ENCODE measurements around the gene FITM1. TPM values are rescaled to one million over a fixed set of nuclear protein-coding genes. Genes with fewer than 3 reads are reported as not detected.
"Not testable (repeated sequence)": the region's sequence is repeated elsewhere in the genome, so short reads cannot be mapped to it uniquely, and the experiment has no call there.

The FITM1 gene
- total RNA-seq, 2 donors from 2014 or later: 0.67 to 1.8 TPM

DNA sequence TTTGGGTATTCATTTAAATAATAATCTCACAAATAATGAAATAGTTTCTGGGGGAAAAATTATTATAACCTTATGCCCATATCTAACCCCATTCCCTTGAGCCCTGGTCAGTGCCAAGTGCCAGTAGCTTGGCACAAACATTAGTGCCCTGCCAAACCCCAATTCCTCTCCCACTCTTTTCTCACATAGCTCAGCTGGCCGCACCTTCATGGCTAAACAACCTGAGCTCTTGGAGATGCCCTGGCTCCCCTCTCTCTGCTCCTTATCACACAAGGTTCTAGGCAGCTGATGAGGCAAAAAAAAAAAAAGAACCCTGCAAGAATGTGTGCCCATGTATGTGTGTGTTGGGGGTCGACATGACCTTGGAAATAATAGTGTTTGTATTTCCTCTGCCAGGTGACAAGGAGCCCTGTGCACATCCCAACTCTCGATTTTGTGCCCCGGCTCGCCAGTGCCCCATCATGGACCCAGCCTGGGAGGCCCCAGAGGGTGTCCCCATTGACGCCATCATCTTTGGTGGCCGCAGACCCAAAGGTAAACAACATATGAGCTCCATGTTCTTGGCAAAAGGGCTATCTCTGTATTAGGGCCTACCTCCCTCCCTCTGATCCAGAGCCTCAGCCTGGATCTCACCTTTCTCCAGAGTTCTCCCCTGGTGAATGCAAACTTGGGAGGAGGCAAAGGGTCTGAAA is 28.0 kb upstream of the FITM1 start:
- DNase-seq (ENCODE audit: low spot score): no peak
- Mint-ChIP-seq H3K9me3 (no peaks in the 10 kb centered on the region), H3K4me3 (no peak overlapping the region), H3K27me3 (no peaks in the 10 kb centered on the region), H3K36me3 (peaks cover 6% of the 10 kb centered on the region), H3K27ac (no peak overlapping the region), H3K4me1 (ENCODE audit: low read depth in 2 of 2) (peaks cover 0 to 4% of the 10 kb centered on the region in 2 donors)
- ATAC-seq: no peak

DNA sequence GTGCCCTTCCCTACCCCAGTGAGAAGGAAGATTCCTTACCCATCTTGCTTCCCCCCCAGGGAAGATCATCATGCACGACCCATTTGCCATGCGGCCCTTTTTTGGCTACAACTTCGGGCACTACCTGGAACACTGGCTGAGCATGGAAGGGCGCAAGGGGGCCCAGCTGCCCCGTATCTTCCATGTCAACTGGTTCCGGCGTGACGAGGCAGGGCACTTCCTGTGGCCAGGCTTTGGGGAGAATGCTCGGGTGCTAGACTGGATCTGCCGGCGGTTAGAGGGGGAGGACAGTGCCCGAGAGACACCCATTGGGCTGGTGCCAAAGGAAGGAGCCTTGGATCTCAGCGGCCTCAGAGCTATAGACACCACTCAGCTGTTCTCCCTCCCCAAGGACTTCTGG is 27.0 kb upstream of the FITM1 start:
- H3K27me3 Mint-ChIP-seq: no peaks in the 10 kb centered on the region
- DNase-seq (ENCODE audit: low spot score) (no peak), ATAC-seq (no peak)
- peaks cover 6% of the 10 kb centered on the region for H3K36me3 Mint-ChIP-seq
- H3K9me3 Mint-ChIP-seq: no peaks in the 10 kb centered on the region
- no peak overlapping the region for H3K4me3 Mint-ChIP-seq
- peaks cover under 1 to 5% of the 10 kb centered on the region in 2 donors for H3K4me1 Mint-ChIP-seq (ENCODE audit: low read depth in 2 of 2)
- H3K27ac Mint-ChIP-seq: no peak overlapping the region

DNA sequence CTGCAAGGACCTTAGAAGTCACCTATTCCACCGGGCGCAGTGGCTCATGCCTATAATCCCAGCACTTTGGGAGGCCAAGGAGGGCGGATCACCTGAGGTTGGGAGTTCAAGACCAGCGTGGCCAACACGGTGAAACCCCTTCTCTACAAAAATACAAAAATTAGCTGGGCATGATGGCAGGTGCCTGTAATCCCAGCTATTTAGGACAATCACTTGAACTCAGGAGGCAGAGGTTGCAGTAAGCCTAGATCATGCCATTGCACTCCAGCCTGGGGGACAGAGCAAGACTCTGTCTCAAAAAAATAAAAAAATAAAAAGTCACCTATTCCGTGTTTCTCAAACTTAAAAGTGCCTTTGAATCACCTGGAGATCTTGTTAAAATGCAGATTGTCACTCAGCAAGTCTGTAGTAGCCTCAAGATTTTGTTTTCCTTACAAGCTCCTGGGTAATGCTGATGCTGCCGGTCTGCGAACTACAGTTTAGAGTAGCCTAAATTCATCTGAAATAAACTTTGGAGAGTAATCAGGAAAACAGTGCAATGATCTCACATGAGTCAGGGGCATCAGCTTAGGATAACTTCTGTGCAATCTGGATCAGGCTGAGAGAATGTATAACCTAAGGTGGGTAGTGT is 24.7 kb upstream of the FITM1 start:
- not testable (repeated sequence) for DNase-seq (ENCODE audit: low spot score); H3K27ac Mint-ChIP-seq; H3K4me3 Mint-ChIP-seq; ATAC-seq; H3K27me3 Mint-ChIP-seq; H3K9me3 Mint-ChIP-seq; H3K36me3 Mint-ChIP-seq
- H3K4me1 Mint-ChIP-seq (ENCODE audit: low read depth in 2 of 2): peaks cover 6 to 13% of the 10 kb centered on the region in 2 donors

DNA sequence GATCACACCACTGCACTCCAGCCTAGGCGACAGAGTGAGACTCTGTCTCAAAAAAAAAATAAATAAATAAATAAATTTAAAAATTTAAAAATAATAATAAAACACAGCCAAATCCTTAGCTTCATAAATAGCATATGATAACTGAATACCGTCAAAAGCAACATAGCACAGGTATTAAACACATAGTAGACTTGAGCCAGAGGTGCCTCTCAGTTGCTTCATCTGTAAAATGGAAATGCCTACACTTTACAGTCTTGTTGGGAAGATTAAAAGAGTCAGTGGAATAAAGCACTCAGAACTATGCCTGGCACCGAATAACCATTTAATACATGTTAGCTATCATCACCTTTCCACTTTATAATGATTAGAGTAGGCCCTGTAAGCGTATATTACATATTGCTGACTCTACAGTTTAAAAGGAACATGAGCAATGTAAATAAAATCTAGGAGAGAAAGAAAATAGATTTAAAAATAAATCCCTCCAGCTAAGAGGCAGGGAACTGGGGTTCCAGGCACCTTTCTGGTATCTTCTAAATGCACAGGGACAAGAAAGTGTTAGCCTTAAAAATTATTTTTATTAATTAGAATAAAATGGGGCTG is 23.7 kb upstream of the FITM1 start:
- Mint-ChIP-seq H3K4me3 (no peak overlapping the region), H3K36me3 (peaks cover 6% of the 10 kb centered on the region), H3K4me1 (ENCODE audit: low read depth in 2 of 2) (peaks cover 6 to 13% of the 10 kb centered on the region in 2 donors), H3K27ac (no peak overlapping the region), H3K27me3 (no peaks in the 10 kb centered on the region), H3K9me3 (no peaks in the 10 kb centered on the region)
- DNase-seq (ENCODE audit: low spot score) (no peak), ATAC-seq (no peak)

DNA sequence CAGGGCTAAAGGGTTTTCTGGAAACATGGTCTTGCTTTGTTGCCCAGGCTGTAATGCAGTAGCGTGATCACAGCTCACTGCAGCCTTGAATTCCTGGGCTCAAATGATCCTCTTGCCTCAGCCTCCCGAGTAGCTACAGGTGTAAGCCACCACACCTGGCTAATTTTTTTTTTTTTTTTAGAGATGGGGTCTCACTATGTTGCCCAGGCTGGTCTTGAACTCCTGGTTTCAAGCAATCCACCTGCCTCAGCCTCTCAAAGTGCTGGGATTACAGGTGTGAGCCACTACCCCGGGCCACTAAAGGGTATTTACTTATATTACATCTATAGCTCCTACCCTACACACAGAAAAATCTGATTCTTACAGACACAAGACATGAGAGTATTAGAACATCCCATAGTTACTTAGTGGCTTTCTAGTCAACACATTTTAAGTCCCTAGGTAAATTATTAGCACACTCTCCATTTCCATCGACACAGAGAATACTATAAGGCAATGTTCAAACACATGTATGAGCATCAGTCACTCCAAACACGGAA is 22.1 kb upstream of the FITM1 start:
- peak overlapping the region; percentile 82 to 93 for H3K27ac Mint-ChIP-seq
- H3K4me3 Mint-ChIP-seq: peak overlapping the region; percentile 21
- H3K4me1 Mint-ChIP-seq (ENCODE audit: low read depth in 2 of 2): peaks cover 6 to 13% of the 10 kb centered on the region in 2 donors
- DNase-seq (ENCODE audit: low spot score) (no peak), ATAC-seq (peak in 1 of 2 donors; percentile 4)
- peaks cover 6% of the 10 kb centered on the region for H3K36me3 Mint-ChIP-seq
- H3K9me3 Mint-ChIP-seq: no peaks in the 10 kb centered on the region
- H3K27me3 Mint-ChIP-seq: no peaks in the 10 kb centered on the region

DNA sequence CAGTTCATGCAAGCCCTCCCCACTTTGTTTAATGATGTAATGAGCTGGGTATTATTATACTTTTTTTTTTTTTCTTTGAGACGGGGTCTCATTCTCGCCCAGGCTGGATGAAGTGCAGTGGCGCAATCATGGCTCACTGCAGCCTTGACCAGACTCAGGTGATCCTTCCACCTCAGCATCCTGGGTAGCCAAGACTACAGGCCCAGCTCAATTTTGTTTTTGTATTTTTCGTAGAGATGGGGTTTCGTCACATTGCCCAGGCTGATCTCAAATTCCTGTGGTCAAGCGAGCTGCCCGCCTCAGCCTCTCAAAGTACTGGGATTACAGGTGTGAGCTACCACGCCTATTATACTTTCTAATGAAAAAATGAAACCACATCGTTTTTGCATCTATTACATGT is 20.4 kb upstream of the FITM1 start:
- Mint-ChIP-seq H3K27me3 (no peaks in the 10 kb centered on the region), H3K36me3 (no peaks in the 10 kb centered on the region), H3K4me1 (ENCODE audit: low read depth in 2 of 2) (peaks cover 8 to 13% of the 10 kb centered on the region in 2 donors), H3K9me3 (no peaks in the 10 kb centered on the region), H3K4me3 (no peak overlapping the region), H3K27ac (peak overlapping the region; percentile 82 to 93)
- DNase-seq (ENCODE audit: low spot score): no peak
- no peak for ATAC-seq

DNA sequence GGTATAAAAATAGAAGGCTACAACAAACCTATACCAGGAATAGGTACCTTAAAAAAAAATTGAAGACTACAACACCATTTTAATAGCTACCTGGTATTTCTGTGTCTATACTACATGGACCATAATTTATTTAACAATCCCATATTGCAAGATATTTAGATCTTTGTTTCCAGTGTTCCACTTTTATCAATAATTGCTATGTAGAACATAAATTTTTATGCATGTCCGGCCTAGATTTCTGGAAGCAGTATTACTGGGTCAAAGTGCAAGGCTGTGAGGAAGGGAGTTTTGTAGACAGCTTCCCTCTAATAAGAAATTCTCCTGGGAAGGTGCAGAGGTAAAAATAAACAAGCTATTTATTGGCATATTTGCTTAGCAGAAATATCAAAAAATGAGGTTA is 19.9 kb upstream of the FITM1 start:
- Mint-ChIP-seq H3K9me3 (no peaks in the 10 kb centered on the region), H3K27me3 (no peaks in the 10 kb centered on the region), H3K27ac (peak overlapping the region in 1 of 2 donors; percentile 93), H3K4me3 (no peak overlapping the region), H3K4me1 (ENCODE audit: low read depth in 2 of 2) (peaks cover 13 to 18% of the 10 kb centered on the region in 2 donors), H3K36me3 (no peaks in the 10 kb centered on the region)
- ATAC-seq (no peak), DNase-seq (ENCODE audit: low spot score) (no peak)

DNA sequence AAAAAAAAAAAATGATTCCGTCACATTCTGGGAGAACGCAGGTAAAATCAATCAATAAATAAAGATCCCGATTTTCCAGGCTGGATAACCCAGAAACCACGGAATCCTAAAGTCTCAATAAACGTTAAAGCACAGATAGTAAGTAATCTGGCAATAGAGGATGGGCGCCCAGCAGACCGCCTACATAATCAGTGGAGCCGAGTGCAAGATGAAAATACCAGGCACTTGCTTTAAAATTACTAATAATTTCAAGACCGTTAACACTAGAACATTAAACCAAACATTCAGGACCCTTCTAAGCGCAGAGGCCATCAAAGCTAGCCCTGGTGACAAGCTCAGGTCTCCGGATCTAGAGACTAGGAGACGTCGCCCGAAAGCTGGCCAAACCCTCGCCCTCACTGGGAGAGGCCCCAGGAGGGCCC is 17.1 kb upstream of the FITM1 start:
- no peaks in the 10 kb centered on the region for H3K27me3 Mint-ChIP-seq

DNA sequence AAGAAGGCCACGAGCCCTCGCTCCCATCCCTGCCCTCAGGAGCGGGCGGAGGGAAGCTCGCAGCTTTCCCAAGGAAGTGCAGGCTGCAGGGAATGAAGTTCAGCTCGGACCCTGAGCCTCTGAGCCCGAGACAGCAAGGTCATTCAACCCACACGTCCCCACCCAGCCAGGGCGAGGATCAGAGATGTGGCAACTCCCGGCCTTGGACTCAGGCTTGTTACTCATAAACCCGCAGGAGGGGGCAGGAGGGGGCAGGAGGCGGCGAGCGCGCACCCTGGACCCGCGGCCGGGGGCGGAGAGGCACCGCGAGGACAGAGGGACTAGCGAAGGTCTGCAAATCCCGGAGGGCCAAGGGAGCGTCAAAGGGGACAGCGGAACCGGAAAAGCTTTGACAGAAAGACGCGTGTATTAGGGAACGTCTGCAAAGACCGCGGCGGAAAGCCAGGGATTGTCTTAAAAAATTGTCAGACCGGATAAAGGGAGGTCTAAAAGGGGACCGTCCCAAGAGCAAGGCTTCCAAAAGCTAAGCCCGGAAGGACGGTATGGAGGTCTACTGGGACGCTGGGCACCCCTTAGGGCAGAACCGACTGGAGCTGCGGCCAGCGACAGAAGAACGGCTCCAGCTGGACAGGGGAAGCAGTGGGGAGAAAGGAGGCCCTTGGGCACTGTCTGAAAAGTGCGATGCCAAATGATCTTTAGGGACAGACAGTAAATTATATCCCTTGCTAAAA is 16.5 kb upstream of the FITM1 start:
- DNase-seq (ENCODE audit: low spot score) (peak; percentile 92), ATAC-seq (peak; percentile 54 to 66)
- peak overlapping the region; percentile 94 to 100 for H3K27ac Mint-ChIP-seq
- peak overlapping the region; percentile 98 for H3K4me3 Mint-ChIP-seq
- H3K9me3 Mint-ChIP-seq: no peaks in the 10 kb centered on the region
- peaks cover 12% of the 10 kb centered on the region for H3K36me3 Mint-ChIP-seq
- no peaks in the 10 kb centered on the region for H3K27me3 Mint-ChIP-seq
- H3K4me1 Mint-ChIP-seq (ENCODE audit: low read depth in 2 of 2): peaks cover 22 to 25% of the 10 kb centered on the region in 2 donors

More for the DNA sequence above, 17.1 kb upstream of the FITM1 start:
- peak overlapping the region; percentile 94 to 100 for H3K27ac Mint-ChIP-seq
- ATAC-seq (no peak), DNase-seq (ENCODE audit: low spot score) (no peak)
- peaks cover 27 to 28% of the 10 kb centered on the region in 2 donors for H3K4me1 Mint-ChIP-seq (ENCODE audit: low read depth in 2 of 2)
- peak overlapping the region; percentile 98 for H3K4me3 Mint-ChIP-seq
- no peaks in the 10 kb centered on the region for H3K9me3 Mint-ChIP-seq
- peaks cover 7% of the 10 kb centered on the region for H3K36me3 Mint-ChIP-seq

DNA sequence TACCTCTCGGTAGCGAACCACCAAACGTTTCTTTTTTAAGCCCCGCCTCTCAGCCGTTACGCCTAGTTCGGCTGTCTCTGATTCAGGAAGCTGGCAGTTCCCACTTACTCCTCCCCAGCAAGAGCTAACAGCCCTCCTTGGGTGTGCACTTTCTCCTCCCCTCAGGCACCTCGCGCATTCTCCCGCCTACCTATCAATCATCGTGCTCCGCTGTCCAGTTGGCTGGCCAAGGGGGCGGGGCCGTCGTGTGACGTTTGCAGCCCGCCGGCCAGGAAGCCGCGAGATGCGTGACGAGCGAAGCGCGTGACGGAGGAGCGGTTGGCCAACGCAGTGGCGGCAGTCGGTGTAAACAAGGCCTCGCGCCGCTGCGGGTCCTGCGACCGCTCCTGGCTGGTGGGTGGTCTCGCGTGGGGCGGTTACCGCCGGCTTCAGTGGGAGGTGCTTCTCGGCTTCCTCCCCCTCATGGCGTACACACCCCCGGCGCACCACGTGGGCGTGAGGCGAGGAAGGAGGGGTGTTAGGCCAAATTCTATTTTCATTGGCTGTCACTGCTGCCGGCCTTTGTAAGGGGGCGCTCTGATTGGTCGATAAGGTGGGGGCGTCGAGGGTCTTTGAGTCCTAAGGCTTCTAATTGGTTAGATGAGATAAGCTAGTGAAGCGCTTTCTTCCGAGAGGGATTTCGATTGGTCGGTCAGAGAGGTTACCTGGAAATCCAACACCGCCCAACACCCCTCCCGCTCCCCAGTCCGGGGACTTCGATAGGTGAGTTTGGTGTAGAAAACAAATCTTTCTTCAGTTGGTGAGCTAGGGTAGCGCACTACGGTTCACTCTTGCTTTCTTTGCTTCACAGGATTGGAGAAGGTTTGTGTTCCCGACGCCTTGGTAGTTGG is 15.7 kb upstream of the FITM1 start, which contains the start of the genes DCAF11 and NRL:
DCAF11 (plus strand) TSS at position 246 of the 890 bp plus-strand sequence. CDS start 818 bp downstream, outside the sequence.
NRL (minus strand) TSS at position 418 of the 890 bp plus-strand sequence. CDS start 32,101 bp downstream, outside the sequence.
- Mint-ChIP-seq H3K4me1 (ENCODE audit: low read depth in 2 of 2) (peaks cover 19 to 24% of the 10 kb centered on the region in 2 donors), H3K36me3 (peaks cover 12% of the 10 kb centered on the region), H3K27me3 (no peaks in the 10 kb centered on the region), H3K27ac (peak within 1 kb of the TSS; percentile 94 to 100), H3K9me3 (no peaks in the 10 kb centered on the region), H3K4me3 (peak within 1 kb of the TSS; percentile 98)
- DNase-seq (ENCODE audit: low spot score) (peak; percentile 100), ATAC-seq (peak; percentile 94)

DNA sequence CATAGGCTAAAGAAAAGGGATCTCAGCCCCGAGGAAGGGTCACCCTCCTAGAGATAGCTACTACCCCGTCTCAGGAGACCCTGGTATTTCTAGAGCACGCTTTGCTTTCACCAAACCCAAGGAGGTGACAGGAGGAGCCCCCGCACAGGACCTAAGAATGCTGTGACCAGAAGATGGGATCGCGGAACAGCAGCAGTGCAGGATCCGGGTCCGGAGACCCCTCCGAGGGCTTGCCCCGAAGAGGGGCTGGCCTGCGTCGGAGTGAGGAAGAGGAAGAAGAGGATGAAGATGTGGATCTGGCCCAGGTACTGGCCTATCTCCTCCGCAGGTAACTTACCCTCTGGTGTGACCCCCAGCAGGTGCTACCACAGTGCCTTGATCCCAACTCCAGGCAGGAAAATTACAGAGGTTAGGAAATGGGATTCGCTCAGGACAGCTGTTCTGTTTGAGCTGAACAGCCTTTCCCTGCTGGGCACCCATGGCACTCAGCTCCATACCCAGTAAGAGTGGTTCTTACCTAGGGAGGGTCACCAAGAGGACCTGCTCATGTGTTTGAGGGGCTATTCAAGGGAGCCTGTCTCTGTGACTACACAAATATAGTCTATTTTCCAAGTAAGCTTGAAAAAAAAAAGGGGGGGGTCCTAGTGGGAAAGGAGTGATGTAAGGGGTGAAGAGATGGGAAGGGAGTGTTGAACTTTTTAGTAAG is 14.9 kb upstream of the FITM1 start:
- ATAC-seq: no peak
- H3K27ac Mint-ChIP-seq: peak overlapping the region; percentile 94 to 100
- peaks cover 19 to 24% of the 10 kb centered on the region in 2 donors for H3K4me1 Mint-ChIP-seq (ENCODE audit: low read depth in 2 of 2)
- H3K9me3 Mint-ChIP-seq: no peaks in the 10 kb centered on the region
- peaks cover 12% of the 10 kb centered on the region for H3K36me3 Mint-ChIP-seq
- H3K4me3 Mint-ChIP-seq: peak overlapping the region; percentile 98
- H3K27me3 Mint-ChIP-seq: no peaks in the 10 kb centered on the region
- DNase-seq (ENCODE audit: low spot score): no peak

Measured in natural killer cell treated with Interleukin-12 subunit alpha and Interleukin-12 subunit beta and Interleukin-15 and Interleukin-18, amount 100 ng/mL, for 72 hours (primary cell).